Lower lobe of right lung (tissue), 2 donors: ENCODE results near the gene LYPD3. TPM values are rescaled to one million over a fixed set of nuclear protein-coding genes. Genes with fewer than 3 reads are reported as not detected.

ENCODE experiments used
- ATAC-seq, 2 donors: fragments of 200-7000 bp; cut with Tn5 transposase; one replicate each; pipeline ENCODE4 v1.9.1; 2020 to 2022; ENCODE audit warnings: mild to moderate bottlenecking in 2 of 2, moderate library complexity in 2 of 2
- DNase-seq: peaks from one replicate; pipeline ENCODE4 v3.0.0-alpha.2; 2020
- H3K27ac ChIP-seq: fragments of 200-600 bp; one replicate; pipeline ENCODE4 v1.8.0; 2022
- H3K27me3 ChIP-seq: fragments of 200-600 bp; one replicate; pipeline ENCODE4 v1.8.0; 2022; ENCODE audit warnings: low read depth
- H3K36me3 ChIP-seq: fragments of 200-600 bp; one replicate; pipeline ENCODE4 v1.8.0; 2022; ENCODE audit warnings: mild to moderate bottlenecking
- H3K4me1 ChIP-seq: fragments of 200-600 bp; one replicate; pipeline ENCODE4 v1.8.0; 2022
- H3K4me3 ChIP-seq: fragments of 200-600 bp; one replicate; pipeline ENCODE4 v1.8.0; 2022; ENCODE audit warnings: mild to moderate bottlenecking
- H3K9me3 ChIP-seq: fragments of 200-600 bp; one replicate; pipeline ENCODE4 v1.8.0; 2022
- CTCF ChIP-seq: fragments of 200-600 bp; IDR thresholded peaks from one replicate; pipeline ENCODE4 v1.8.0; 2022; ENCODE audit warnings: antibody characterized with exemption, mild to moderate bottlenecking
- intact Hi-C: fragments of 100-400 bp; cut with DNase I; formaldehyde crosslinking; loops from one replicate; pipeline ENCODE4 v1.11.0; 2022
- total RNA-seq: library from RNA; stranded (reverse); fragmentation: NEBNext Ultra II Directional; extraction: Animal tissue kit (Norgen Biotek cat#: 25700); gene quantifications from one replicate; pipeline ENCODE4 v1.2.1, GENCODE V29; 2021
- donor health status: DM: no; HTN: yes; CAD: no; lungs with severe emphysema.

The LYPD3 gene
- total RNA-seq, 1 donor from 2014 or later = 0.74 TPM

DNA sequence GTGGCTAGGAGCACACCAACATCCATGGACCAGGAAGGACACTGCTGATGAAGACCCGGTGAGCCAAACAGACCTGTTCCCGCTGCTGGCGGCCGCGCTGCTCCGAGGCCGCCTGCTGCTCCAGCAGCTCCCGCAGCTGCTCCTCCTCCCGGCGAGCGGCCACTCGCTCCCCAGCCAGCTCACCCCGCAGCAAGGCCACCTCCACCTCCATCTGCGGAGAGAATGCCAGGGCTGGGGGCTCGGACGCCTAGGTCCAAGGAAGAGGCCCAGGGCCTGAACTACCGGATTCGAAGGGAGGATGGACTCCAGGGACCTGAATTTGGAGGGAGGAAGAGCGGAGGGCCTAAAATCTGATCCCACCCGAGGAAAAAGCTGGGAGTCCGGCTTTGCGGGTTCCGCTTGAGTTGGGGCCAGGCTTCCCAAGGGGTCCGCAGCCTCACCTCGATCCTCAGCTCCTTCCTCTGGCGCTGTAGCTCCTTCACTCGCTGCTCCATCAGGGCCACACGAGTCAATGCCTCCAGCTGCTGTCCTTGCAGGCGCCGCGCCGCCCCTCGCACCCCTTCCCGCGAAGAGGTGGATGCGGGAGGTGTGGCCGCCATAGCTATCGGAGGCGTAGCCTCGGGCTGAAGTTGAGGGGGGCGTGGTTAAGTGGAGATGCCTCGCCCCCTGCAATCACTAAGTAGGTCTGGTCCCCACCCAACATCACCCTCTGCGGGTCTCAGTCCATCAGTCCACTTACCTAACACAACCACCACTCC, 36.4 kb upstream of the LYPD3 start:
- Histone ChIP-seq H3K9me3 (no peaks in the 10 kb centered on the region), H3K36me3 (peaks cover 10% of the 10 kb centered on the region), H3K27me3 (no peaks in the 10 kb centered on the region), H3K4me3 (no peak overlapping the region), H3K27ac (no peak overlapping the region), H3K4me1 (peaks cover 23% of the 10 kb centered on the region)
- no peak for TF ChIP-seq CTCF
- DNase-seq (no peak), ATAC-seq (no peak)
- intact Hi-C loops = no loop called here

DNA sequence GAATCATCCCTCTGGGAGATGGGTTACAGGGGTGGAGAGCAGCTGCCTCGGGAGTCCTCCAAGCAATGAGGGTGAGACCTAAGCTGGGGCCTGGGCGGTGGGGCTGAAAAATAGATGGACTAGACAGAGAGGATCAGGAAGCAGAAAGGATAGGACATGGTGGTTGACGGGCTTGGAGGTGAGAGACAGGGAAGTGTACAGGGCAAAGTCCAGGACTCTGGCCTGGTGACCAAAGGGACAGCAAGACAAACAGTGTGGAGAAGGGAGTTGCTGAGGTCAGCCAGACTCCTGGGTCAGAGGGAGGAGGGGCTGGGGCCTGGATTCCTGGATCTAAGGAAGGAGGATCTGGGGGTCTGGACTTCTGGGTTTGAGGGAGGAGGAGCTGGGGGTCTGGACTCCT, 33.6 kb upstream of the LYPD3 start:
- DNase-seq (no peak), ATAC-seq (no peak)
- Histone ChIP-seq H3K36me3 (peaks cover 28% of the 10 kb centered on the region), H3K9me3 (no peaks in the 10 kb centered on the region), H3K27me3 (no peaks in the 10 kb centered on the region), H3K27ac (no peak overlapping the region), H3K4me3 (no peak overlapping the region), H3K4me1 (peaks cover 12% of the 10 kb centered on the region)
- intact Hi-C loops = no loop called here
- no peak for TF ChIP-seq CTCF

- ATAC-seq (no peak), DNase-seq (no peak)
- TF ChIP-seq CTCF = no peak
- H3K27ac ChIP-seq = no peak overlapping the region
- H3K36me3 ChIP-seq = peaks cover 28% of the 10 kb centered on the region
- no peaks in the 10 kb centered on the region for H3K27me3 ChIP-seq
- intact Hi-C loops = no loop called here
- peaks cover 11% of the 10 kb centered on the region for H3K4me1 ChIP-seq
- H3K4me3 ChIP-seq = no peak overlapping the region
- no peaks in the 10 kb centered on the region for H3K9me3 ChIP-seq
These were observed 32.9 kb upstream of the LYPD3 start for GRCh38 chr19:43498233-43498842.

GRCh38 chr19:43496960-43497359, 31.6 kb upstream of the LYPD3 start:
- no peak for DNase-seq

GRCh38 chr19:43495082-43495481, 29.7 kb upstream of the LYPD3 start:
- no peak for ATAC-seq
- Histone ChIP-seq H3K4me1 (no peaks in the 10 kb centered on the region), H3K36me3 (peaks cover 28% of the 10 kb centered on the region), H3K9me3 (no peaks in the 10 kb centered on the region), H3K4me3 (no peak overlapping the region), H3K27ac (no peak overlapping the region), H3K27me3 (no peaks in the 10 kb centered on the region)
- intact Hi-C loops = no loop called here
- no peak for DNase-seq
- TF ChIP-seq CTCF = no peak

More at GRCh38 chr19:43496960-43497359, 31.6 kb upstream of the LYPD3 start:
- H3K36me3 ChIP-seq = peaks cover 28% of the 10 kb centered on the region
- H3K4me1 ChIP-seq = no peaks in the 10 kb centered on the region
- H3K27ac ChIP-seq = no peak overlapping the region
- intact Hi-C loops = no loop called here
- no peaks in the 10 kb centered on the region for H3K9me3 ChIP-seq
- TF ChIP-seq CTCF = no peak
- ATAC-seq = no peak
- no peaks in the 10 kb centered on the region for H3K27me3 ChIP-seq
- H3K4me3 ChIP-seq = no peak overlapping the region
